C4-2B (cell line): ENCODE results near the gene CKS1B.

Source experiments
- ZFX ChIP-seq: fragments of 450-650 bp; IDR thresholded peaks from 2 replicates; pipeline ENCODE4 v1.6.1; 2017
- TF ChIP-seq, protein P1 (sequence below): fragments of 450-650 bp; conservative IDR thresholded peaks from 2 replicates; pipeline ENCODE4 v1.5.1; 2017; ENCODE audit warnings: mild to moderate bottlenecking

- TF ChIP-seq, protein P1, sequence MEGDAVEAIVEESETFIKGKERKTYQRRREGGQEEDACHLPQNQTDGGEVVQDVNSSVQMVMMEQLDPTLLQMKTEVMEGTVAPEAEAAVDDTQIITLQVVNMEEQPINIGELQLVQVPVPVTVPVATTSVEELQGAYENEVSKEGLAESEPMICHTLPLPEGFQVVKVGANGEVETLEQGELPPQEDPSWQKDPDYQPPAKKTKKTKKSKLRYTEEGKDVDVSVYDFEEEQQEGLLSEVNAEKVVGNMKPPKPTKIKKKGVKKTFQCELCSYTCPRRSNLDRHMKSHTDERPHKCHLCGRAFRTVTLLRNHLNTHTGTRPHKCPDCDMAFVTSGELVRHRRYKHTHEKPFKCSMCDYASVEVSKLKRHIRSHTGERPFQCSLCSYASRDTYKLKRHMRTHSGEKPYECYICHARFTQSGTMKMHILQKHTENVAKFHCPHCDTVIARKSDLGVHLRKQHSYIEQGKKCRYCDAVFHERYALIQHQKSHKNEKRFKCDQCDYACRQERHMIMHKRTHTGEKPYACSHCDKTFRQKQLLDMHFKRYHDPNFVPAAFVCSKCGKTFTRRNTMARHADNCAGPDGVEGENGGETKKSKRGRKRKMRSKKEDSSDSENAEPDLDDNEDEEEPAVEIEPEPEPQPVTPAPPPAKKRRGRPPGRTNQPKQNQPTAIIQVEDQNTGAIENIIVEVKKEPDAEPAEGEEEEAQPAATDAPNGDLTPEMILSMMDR: no peak
- no peak for TF ChIP-seq ZFX
Observed at GRCh38 chr1:154988058-154988954, 13.8 kb downstream of the CKS1B start.
